ENCODE data around the gene AP5Z1. TPM values are rescaled to one million over a fixed set of nuclear protein-coding genes. Genes with fewer than 3 reads are reported as not detected.

Gene AP5Z1
- polyA plus RNA-seq, 3 donors: 30.8 to 75.2 (median 33.8) TPM

DNA sequence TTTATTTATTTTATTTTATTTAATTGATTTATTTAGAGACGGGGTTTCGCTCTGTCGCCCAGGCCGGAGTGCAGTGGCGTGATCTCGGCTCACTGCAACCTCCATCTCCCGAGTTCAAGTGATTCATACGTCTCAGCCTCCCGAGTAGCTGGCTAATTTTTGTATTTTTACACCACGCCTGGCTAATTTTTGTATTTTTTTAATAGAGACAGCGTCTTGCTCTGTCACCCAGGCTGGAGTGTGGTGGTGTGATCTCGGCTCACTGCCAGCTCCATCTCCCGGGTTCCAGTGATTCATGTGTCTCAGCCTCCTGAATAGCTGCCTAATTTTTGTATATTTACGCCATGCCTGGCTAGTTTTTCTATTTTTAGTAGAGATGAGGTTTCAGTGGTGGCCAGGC lies 34.2 kb downstream of the AP5Z1 start:
- peaks cover 0 to 4% of the 10 kb centered on the region in 2 donors for H3K9me3 ChIP-seq (replicated peaks in 1 of 2; ENCODE audit: control insufficient read depth in 1 of 2, insufficient read depth in 1 of 2, low read length in 2 of 2)
- H3K27me3 ChIP-seq (ENCODE audit: control insufficient read depth in 2 of 2, insufficient read depth in 2 of 2, low read length in 2 of 2): peaks cover 2 to 44% of the 10 kb centered on the region in 2 donors
- no peaks in the 10 kb centered on the region for H3K36me3 Mint-ChIP-seq
- H3K4me3 ChIP-seq (replicated peaks in 1 of 3; ENCODE audit: low read depth in 2 of 3, low read length in 3 of 3): peak overlapping the region in 1 of 3 experiments; percentile 20
- peak overlapping the region; percentile 75 for H2AFZ ChIP-seq (ENCODE audit: insufficient read depth, low read depth, low read length, poor library complexity, severe bottlenecking)
- H3K4me2 ChIP-seq (replicated peaks; ENCODE audit: extremely low read depth, low read length, poor library complexity, severe bottlenecking): peak overlapping the region; percentile 63
- no peak overlapping the region for H3K27ac Mint-ChIP-seq
- peaks cover 3 to 15% (median 10%) of the 10 kb centered on the region in 7 donors for H3K9me3 Mint-ChIP-seq
- no peaks in the 10 kb centered on the region for H3K79me2 ChIP-seq (ENCODE audit: insufficient read depth, low read length)
- intact Hi-C loops (cut with micrococcal nuclease): no loop called here
- no peak overlapping the region for H3K9ac ChIP-seq (ENCODE audit: insufficient read depth, low read length, poor library complexity, severe bottlenecking)
- no peaks in the 10 kb centered on the region for H3K36me3 ChIP-seq (replicated peaks in 1 of 2; ENCODE audit: control insufficient read depth in 1 of 2, insufficient read depth in 2 of 2, low read length in 2 of 2)
- H3K4me1 ChIP-seq (ENCODE audit: control insufficient read depth in 1 of 2, insufficient read depth in 2 of 2, low read length in 2 of 2): peaks cover 0 to 7% of the 10 kb centered on the region in 2 donors
- H3K4me3 Mint-ChIP-seq: peak overlapping the region in 1 of 2 donors; percentile 87
- 31% methylated on average over 6 of the region's 14 CpGs for WGBS (ENCODE audit: insufficient coverage)
- no peaks in the 10 kb centered on the region for H4K20me1 ChIP-seq (ENCODE audit: insufficient read depth, low read length)
- no peak for DNase-seq
- H3K4me1 Mint-ChIP-seq: peaks cover 8% of the 10 kb centered on the region
- H3K27ac ChIP-seq (ENCODE audit: low read depth in 1 of 2, low read length in 2 of 2): no peak overlapping the region
- peaks cover 48 to 76% (median 52%) of the 10 kb centered on the region in 3 donors for H3K27me3 Mint-ChIP-seq (ENCODE audit: low read depth in 3 of 3)
- no peak for TF ChIP-seq CTCF (IDR thresholded peaks at IDR 0.05)

- no peak overlapping the region for H3K27ac ChIP-seq (ENCODE audit: low read depth in 1 of 2, low read length in 2 of 2)
- H3K9me3 Mint-ChIP-seq: peaks cover 3 to 18% (median 8%) of the 10 kb centered on the region in 7 donors
- H4K20me1 ChIP-seq (ENCODE audit: insufficient read depth, low read length): no peaks in the 10 kb centered on the region
- peaks cover 0 to 4% of the 10 kb centered on the region in 2 donors for H3K9me3 ChIP-seq (replicated peaks in 1 of 2; ENCODE audit: control insufficient read depth in 1 of 2, insufficient read depth in 1 of 2, low read length in 2 of 2)
- peaks cover 0 to 3% of the 10 kb centered on the region in 2 donors for H3K4me1 ChIP-seq (ENCODE audit: control insufficient read depth in 1 of 2, insufficient read depth in 2 of 2, low read length in 2 of 2)
- DNase-seq: no peak
- H3K27me3 ChIP-seq (ENCODE audit: control insufficient read depth in 2 of 2, insufficient read depth in 2 of 2, low read length in 2 of 2): peaks cover 2 to 21% of the 10 kb centered on the region in 2 donors
- no peaks in the 10 kb centered on the region for H3K36me3 ChIP-seq (replicated peaks in 1 of 2; ENCODE audit: control insufficient read depth in 1 of 2, insufficient read depth in 2 of 2, low read length in 2 of 2)
- peaks cover 6% of the 10 kb centered on the region for H3K4me1 Mint-ChIP-seq
- no peaks in the 10 kb centered on the region for H3K79me2 ChIP-seq (ENCODE audit: insufficient read depth, low read length)
- no peak overlapping the region for H3K9ac ChIP-seq (ENCODE audit: insufficient read depth, low read length, poor library complexity, severe bottlenecking)
- H3K27ac Mint-ChIP-seq: no peak overlapping the region
- H3K27me3 Mint-ChIP-seq (ENCODE audit: low read depth in 3 of 3): peaks cover 23 to 44% (median 35%) of the 10 kb centered on the region in 3 donors
- H2AFZ ChIP-seq (ENCODE audit: insufficient read depth, low read depth, low read length, poor library complexity, severe bottlenecking): no peak overlapping the region
- no peaks in the 10 kb centered on the region for H3K36me3 Mint-ChIP-seq
- intact Hi-C loops (cut with micrococcal nuclease): no loop called here
- H3K4me2 ChIP-seq (replicated peaks; ENCODE audit: extremely low read depth, low read length, poor library complexity, severe bottlenecking): no peak overlapping the region
- no peak for TF ChIP-seq CTCF (IDR thresholded peaks at IDR 0.05)
- no peak overlapping the region for H3K4me3 ChIP-seq (replicated peaks in 1 of 3; ENCODE audit: low read depth in 2 of 3, low read length in 3 of 3)
- H3K4me3 Mint-ChIP-seq: peak overlapping the region in 1 of 2 donors; percentile 26
- 1% methylated on average over 10 of the region's 14 CpGs for WGBS (ENCODE audit: insufficient coverage)
These were observed 39.0 kb downstream of the AP5Z1 start for GRCh38 chr7:4814433-4814832.
